CD1c-positive myeloid dendritic cell (primary cell): ENCODE measurements around the gene SERPINE1.
A peak's percentile ranks its signal among the peaks of the same experiment; 100 is the strongest.

Source experiments
- DNase-seq: peaks from one replicate; pipeline ENCODE4 v3.0.0-alpha.2; 2016; ENCODE audit errors: extremely low spot score

Gene SERPINE1

GRCh38 chr7:101154693-101155102 is 27.8 kb downstream of the SERPINE1 start:
- DNase-seq, result no peak

GRCh38 chr7:101155303-101155702 is 28.4 kb downstream of the SERPINE1 start:
- DNase-seq, result no peak

- DNase-seq, result no peak
These were observed 29.4 kb downstream of the SERPINE1 start for GRCh38 chr7:101156277-101156676.

GRCh38 chr7:101156866-101157589 is 30.1 kb downstream of the SERPINE1 start:
- no peak for DNase-seq

GRCh38 chr7:101159696-101160674 is 33.1 kb downstream of the SERPINE1 start:
- DNase-seq, result no peak

- DNase-seq, result no peak
These were observed 34.0 kb downstream of the SERPINE1 start for GRCh38 chr7:101160910-101161309.

GRCh38 chr7:101161692-101162471 is 35.0 kb downstream of the SERPINE1 start:
- no peak for DNase-seq

GRCh38 chr7:101162551-101163278 is 35.8 kb downstream of the SERPINE1 start:
- DNase-seq, result peak; percentile 53

- DNase-seq, result no peak
These were observed 36.6 kb downstream of the SERPINE1 start for GRCh38 chr7:101163279-101164070.

GRCh38 chr7:101164071-101164840 is 37.4 kb downstream of the SERPINE1 start:
- DNase-seq, result peak; percentile 47

GRCh38 chr7:101165075-101165957 is 38.4 kb downstream of the SERPINE1 start, which contains the start of gene VGF:
TSS of gene VGF (minus strand) at chr7:101165569. CDS start at chr7:101164843, 726 bp downstream.
- peak; percentile 98 for DNase-seq

GRCh38 chr7:101165958-101166647 is 39.2 kb downstream of the SERPINE1 start:
- DNase-seq, result no peak

- no peak for DNase-seq
These were observed 39.7 kb downstream of the SERPINE1 start for GRCh38 chr7:101166648-101166908.

- DNase-seq, result peak; percentile 24
These were observed 40.2 kb downstream of the SERPINE1 start for GRCh38 chr7:101166909-101167644.

GRCh38 chr7:101167645-101168411 is 40.9 kb downstream of the SERPINE1 start:
- DNase-seq, result no peak

- DNase-seq, result no peak
These were observed 41.6 kb downstream of the SERPINE1 start for GRCh38 chr7:101168412-101169049.
